Omental fat pad (tissue), 4 donors: Measurements from ENCODE around the gene CNTNAP4. TPM values are rescaled to one million over a fixed set of nuclear protein-coding genes. Genes with fewer than 3 reads are reported as not detected.

Experiments
- ATAC-seq: fragments of 150-250 bp; one replicate; pipeline ENCODE4 v1.9.1; 2016; ENCODE audit warnings: mild to moderate bottlenecking, moderate library complexity; ENCODE audit not compliant: low FRiP score
- DNase-seq: peaks from one replicate; pipeline ENCODE4 v3.0.0-alpha.2; 2019; ENCODE audit warnings: low spot score
- CTCF ChIP-seq, 3 donors: fragments of 450-650 bp; IDR thresholded peaks; one replicate each; pipeline ENCODE4 v1.5.1; 2016 to 2017; ENCODE audit warnings: antibody characterized with exemption in 3 of 3, mild to moderate bottlenecking in 3 of 3, moderate library complexity in 2 of 3
- small RNA-seq: library from RNA; depleted of rRNA; stranded (forward); fragments of <200 nt; gene quantifications from one replicate; pipeline ENCODE3, GENCODE V24; 2016
- total RNA-seq, 4 donors: library from RNA; depleted of rRNA; stranded (reverse); fragments of >200 nt; gene quantifications; one replicate each; pipeline ENCODE4 v1.1.0, GENCODE V29; 2016

The CNTNAP4 gene
- total RNA-seq, 4 donors from 2014 or later: not detected

DNA sequence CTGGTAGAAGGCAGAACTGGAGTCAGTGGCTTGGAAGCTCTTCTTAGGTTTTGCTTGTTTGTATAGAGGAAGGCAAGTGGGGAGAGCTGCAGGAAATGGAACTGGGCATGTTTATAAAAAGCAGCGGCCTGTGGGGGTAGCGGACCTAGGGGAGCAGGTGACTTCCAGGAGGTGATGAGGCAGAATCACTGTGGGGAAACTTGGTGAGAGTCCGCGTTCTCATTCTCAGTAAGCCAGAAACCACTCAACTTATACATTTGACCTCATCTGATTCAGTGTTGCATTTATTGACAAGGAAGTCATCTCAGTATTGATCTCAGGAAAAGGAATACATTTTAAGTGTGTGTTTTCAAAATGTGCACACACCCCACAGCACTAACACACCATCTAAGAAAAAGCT, 299.8 kb downstream of the CNTNAP4 start:
- DNase-seq (no peak), ATAC-seq (no peak)
- no peak for TF ChIP-seq CTCF (IDR thresholded peaks at IDR 0.05)

- DNase-seq: no peak
- TF ChIP-seq CTCF (IDR thresholded peaks at IDR 0.05): no peak
- no peak for ATAC-seq
These were observed 302.2 kb downstream of the CNTNAP4 start for GRCh38 chr16:76579277-76579922.

DNA sequence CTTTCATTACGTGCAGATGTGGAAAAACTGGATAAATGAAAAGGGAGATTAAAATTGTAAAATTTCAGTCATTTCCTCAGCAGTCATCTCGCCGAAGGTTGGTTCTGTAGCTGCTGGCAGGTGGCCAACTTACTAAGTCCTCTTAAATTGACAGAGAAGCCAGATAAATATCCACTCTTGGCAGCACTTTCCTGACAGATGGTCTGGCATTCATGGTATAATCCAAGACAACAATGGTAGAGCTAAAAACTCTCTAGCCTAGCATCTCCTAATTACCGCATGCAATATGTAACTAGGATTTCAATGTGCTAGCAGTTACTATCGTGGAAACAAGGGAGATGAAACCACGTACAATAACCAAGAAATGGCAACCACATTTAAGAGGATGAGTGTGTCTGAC, 306.3 kb downstream of the CNTNAP4 start:
- DNase-seq (no peak), ATAC-seq (no peak)
- no peak for TF ChIP-seq CTCF (IDR thresholded peaks at IDR 0.05)

DNA sequence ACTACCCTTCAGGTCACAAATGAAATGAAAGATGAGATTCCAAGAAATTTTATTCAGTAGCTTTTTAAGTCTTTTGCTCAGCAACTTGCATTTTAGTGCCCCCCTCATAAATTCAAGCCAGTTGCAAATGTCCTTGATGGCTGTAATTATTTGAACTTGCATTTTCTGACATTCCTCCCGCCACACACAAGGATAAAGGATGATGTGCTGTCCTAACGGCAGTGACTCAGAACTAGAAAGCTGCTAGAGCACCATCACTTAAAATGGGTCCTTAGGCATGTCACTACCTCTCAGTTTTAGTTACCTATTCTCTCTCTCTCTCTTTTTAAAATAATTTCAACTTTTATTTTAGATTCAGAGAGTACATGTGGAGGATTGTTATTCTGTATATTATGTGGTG, 306.7 kb downstream of the CNTNAP4 start:
- DNase-seq: no peak
- TF ChIP-seq CTCF (IDR thresholded peaks at IDR 0.05): no peak
- ATAC-seq: no peak

GRCh38 chr16:76598498-76598897, 321.3 kb downstream of the CNTNAP4 start:
- DNase-seq (no peak), ATAC-seq (no peak)
- TF ChIP-seq CTCF (IDR thresholded peaks at IDR 0.05): no peak

DNA sequence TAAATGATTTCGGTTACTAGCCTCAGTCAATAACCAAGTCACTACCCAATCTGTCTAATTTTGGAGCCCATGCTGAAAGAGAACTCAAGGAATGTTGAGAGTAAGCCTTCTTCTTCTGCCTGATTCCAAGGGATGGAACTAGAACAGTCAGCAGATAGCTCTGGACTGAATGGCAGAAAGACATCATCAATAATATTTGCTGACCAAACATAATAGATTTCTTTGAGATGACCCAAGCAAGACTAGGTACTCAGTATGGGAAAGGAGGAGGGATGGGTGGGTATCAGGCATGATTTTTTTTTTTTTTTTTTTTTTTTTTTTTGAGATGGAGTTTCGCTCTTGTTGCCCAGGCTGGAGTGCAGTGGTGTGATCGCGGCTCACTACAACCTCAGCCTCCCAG, 330.1 kb downstream of the CNTNAP4 start:
- ATAC-seq (no peak), DNase-seq (no peak)
- no peak for TF ChIP-seq CTCF (IDR thresholded peaks at IDR 0.05)

Small RNA genes within 50 kb of the gene (small RNA-seq; reads per million reads assigned to genes)
- gene RF00133: not detected
- not detected for gene RN7SKP233
